HG02970 (cell line): ENCODE measurements around the gene MRM3.
"Not testable (repeated sequence)": the region's sequence is repeated elsewhere in the genome, so short reads cannot be mapped to it uniquely, and the experiment has no call there.

Experiments used
- ATAC-seq: cut with Tn5 transposase; IDR thresholded peaks from one replicate; pipeline ENCODE4 v1.9.1; 2021; ENCODE audit warnings: mild to moderate bottlenecking, moderate library complexity, moderate number of reproducible peaks; ENCODE audit not compliant: unreplicated experiment, low FRiP score

MRM3 gene

GRCh38 chr17:795276-795675 is 13.1 kb downstream of the MRM3 start:
- no peak for ATAC-seq

- ATAC-seq = no peak
Observed at GRCh38 chr17:795721-796120, 13.6 kb downstream of the MRM3 start.

GRCh38 chr17:796609-797008 is 14.5 kb downstream of the MRM3 start:
- ATAC-seq = no peak

- no peak for ATAC-seq
Observed at GRCh38 chr17:797236-797840, 15.2 kb downstream of the MRM3 start.

- no peak for ATAC-seq
Observed at GRCh38 chr17:798246-798645, 16.1 kb downstream of the MRM3 start.

GRCh38 chr17:799261-799660 is 17.1 kb downstream of the MRM3 start:
- no peak for ATAC-seq

- no peak for ATAC-seq
Observed at GRCh38 chr17:800446-801242, 18.5 kb downstream of the MRM3 start.

- ATAC-seq = no peak
Observed at GRCh38 chr17:801660-802059, 19.5 kb downstream of the MRM3 start.

GRCh38 chr17:802481-802880 is 20.3 kb downstream of the MRM3 start:
- no peak for ATAC-seq

GRCh38 chr17:802901-803881 is 21.0 kb downstream of the MRM3 start:
- no peak for ATAC-seq

- no peak for ATAC-seq
Observed at GRCh38 chr17:804541-805435, 22.6 kb downstream of the MRM3 start.

- not testable (repeated sequence) for ATAC-seq
Observed at GRCh38 chr17:805886-806285, 23.7 kb downstream of the MRM3 start.

- no peak for ATAC-seq
Observed at GRCh38 chr17:806346-806745, 24.2 kb downstream of the MRM3 start.

- no peak for ATAC-seq
Observed at GRCh38 chr17:806781-807522, 24.8 kb downstream of the MRM3 start.

- ATAC-seq = no peak
Observed at GRCh38 chr17:807523-808294, 25.6 kb downstream of the MRM3 start.

- no peak for ATAC-seq
Observed at GRCh38 chr17:811051-811784, 29.1 kb downstream of the MRM3 start.

GRCh38 chr17:812638-813204 is 30.6 kb downstream of the MRM3 start:
- no peak for ATAC-seq

GRCh38 chr17:814371-814770 is 32.2 kb downstream of the MRM3 start:
- no peak for ATAC-seq
